Left kidney (tissue), 8 donors: ENCODE data around the gene CXorf49B. TPM values are rescaled to one million over a fixed set of nuclear protein-coding genes. Genes with fewer than 3 reads are reported as not detected.
"Not testable (repeated sequence)": the region's sequence is repeated elsewhere in the genome, so short reads cannot be mapped to it uniquely, and the experiment has no call there.

Experiments
- DNase-seq: peaks from one replicate; pipeline ENCODE4 v3.0.0-alpha.2; 2013
- long read RNA-seq, 8 donors: transcript quantifications; one replicate each; lab custom pipeline, GENCODE V29; 2026
- polyA plus RNA-seq: library from polyadenylated mRNA; unstranded; fragments of 120-200 nt; gene quantifications from one replicate; pipeline ENCODE4 v1.2.1, GENCODE V29; 2013; ENCODE audit not compliant: insufficient read length

Gene CXorf49B
- not detected for polyA plus RNA-seq
- long read RNA-seq, donor 1, result 0 reads
- long read RNA-seq, donor 2, result 0 reads
- long read RNA-seq, donor 3, result 0 reads
- long read RNA-seq, donor 4, result 0 reads
- long read RNA-seq, donor 5, result 0 reads
- long read RNA-seq, donor 6, result 0 reads
- long read RNA-seq, donor 7, result 0 reads
- long read RNA-seq, donor 8, result 0 reads

GRCh38 chrX:71763049-71763448, at the start of gene CXorf49B:
Gene CXorf49B, plus strand, starts transcription at chrX:71763349. Its CDS starts 75 bp downstream, at chrX:71763424.
- DNase-seq, result not testable (repeated sequence)

GRCh38 chrX:71714064-71714463, 49.1 kb upstream of the CXorf49B start:
- not testable (repeated sequence) for DNase-seq

- DNase-seq, result not testable (repeated sequence)
Observed at GRCh38 chrX:71715551-71715950, 47.6 kb upstream of the CXorf49B start.

GRCh38 chrX:71716323-71716722, 46.8 kb upstream of the CXorf49B start:
- not testable (repeated sequence) for DNase-seq

GRCh38 chrX:71718185-71718584, 45.0 kb upstream of the CXorf49B start, which contains the start of gene CXorf49:
Gene CXorf49, minus strand, starts transcription at chrX:71718285. Its CDS starts 134 bp downstream, at chrX:71718151.
- DNase-seq, result not testable (repeated sequence)

- DNase-seq, result not testable (repeated sequence)
Observed at GRCh38 chrX:71719195-71719594, 44.0 kb upstream of the CXorf49B start.

GRCh38 chrX:71720289-71720886, 42.8 kb upstream of the CXorf49B start:
- DNase-seq, result not testable (repeated sequence)

- DNase-seq, result not testable (repeated sequence)
Observed at GRCh38 chrX:71760688-71761281, 2.4 kb upstream of the CXorf49B start.

- not testable (repeated sequence) for DNase-seq
Observed at GRCh38 chrX:71764832-71765231, 1.7 kb downstream of the CXorf49B start.

GRCh38 chrX:71765613-71766012, 2.5 kb downstream of the CXorf49B start:
- not testable (repeated sequence) for DNase-seq

- DNase-seq, result not testable (repeated sequence)
Observed at GRCh38 chrX:71767134-71767533, 4.0 kb downstream of the CXorf49B start.

GRCh38 chrX:71778322-71778721, 15.2 kb downstream of the CXorf49B start:
- DNase-seq, result not testable (repeated sequence)

- not testable (repeated sequence) for DNase-seq
Observed at GRCh38 chrX:71782225-71782949, 19.2 kb downstream of the CXorf49B start.

GRCh38 chrX:71782950-71783299, 19.8 kb downstream of the CXorf49B start:
- DNase-seq, result not testable (repeated sequence)

- not testable (repeated sequence) for DNase-seq
Observed at GRCh38 chrX:71783569-71784347, 20.6 kb downstream of the CXorf49B start.

GRCh38 chrX:71784348-71784983, 21.3 kb downstream of the CXorf49B start:
- DNase-seq, result not testable (repeated sequence)

- DNase-seq, result not testable (repeated sequence)
Observed at GRCh38 chrX:71806450-71806849, 43.3 kb downstream of the CXorf49B start.

GRCh38 chrX:71809886-71810285, 46.7 kb downstream of the CXorf49B start:
- DNase-seq, result no peak

GRCh38 chrX:71814123-71814912, 51.2 kb downstream of the CXorf49B start:
- DNase-seq, result no peak

GRCh38 chrX:71815121-71815905, 52.2 kb downstream of the CXorf49B start:
- DNase-seq, result no peak
